Endodermal cell (in vitro differentiated cells): ENCODE measurements around the gene COPE. TPM values are rescaled to one million over a fixed set of nuclear protein-coding genes. Genes with fewer than 3 reads are reported as not detected.

Source experiments
- DNase-seq: peaks from one replicate; pipeline ENCODE4 v3.0.0-alpha.2; 2017
- H3K27ac ChIP-seq: 2 replicates; pipeline ENCODE4 v1.5.1; 2013; ENCODE audit warnings: mild to moderate bottlenecking, low read depth, low read length, moderate library complexity
- H3K27me3 ChIP-seq: 2 replicates; pipeline ENCODE4 v1.6.1; 2013; ENCODE audit warnings: mild to moderate bottlenecking, low read length, moderate library complexity; ENCODE audit not compliant: insufficient read depth, control insufficient read depth, poor library complexity, severe bottlenecking
- H3K36me3 ChIP-seq: 2 replicates; pipeline ENCODE4 v1.7.0; 2013; ENCODE audit warnings: mild to moderate bottlenecking, low read length, moderate library complexity; ENCODE audit not compliant: control insufficient read depth, insufficient read depth
- H3K4me1 ChIP-seq: one replicate; pipeline ENCODE4 v1.7.0; 2013; ENCODE audit warnings: low read length; ENCODE audit not compliant: control insufficient read depth, insufficient read depth
- H3K4me3 ChIP-seq: 2 replicates; pipeline ENCODE4 v1.5.1; 2013; ENCODE audit warnings: mild to moderate bottlenecking, low read length, moderate library complexity
- H3K9ac ChIP-seq: 2 replicates; pipeline ENCODE4 v1.6.1; 2013; ENCODE audit warnings: mild to moderate bottlenecking, low read length, moderate library complexity; ENCODE audit not compliant: poor library complexity, severe bottlenecking; ENCODE audit errors: extremely low read depth
- H3K9me3 ChIP-seq: 2 replicates; pipeline ENCODE4 v1.6.1; 2013; ENCODE audit warnings: mild to moderate bottlenecking, low read length, moderate library complexity; ENCODE audit not compliant: control insufficient read depth
- H3K27ac Mint-ChIP-seq: 2 replicates; pipeline ENCODE4 v1.8.0; 2020; ENCODE audit warnings: mixed read lengths
- H3K27me3 Mint-ChIP-seq: 2 replicates; pipeline ENCODE4 v1.8.0; 2021; ENCODE audit warnings: mild to moderate bottlenecking, mixed read lengths; ENCODE audit not compliant: insufficient read depth
- H3K36me3 Mint-ChIP-seq: 2 replicates; pipeline ENCODE4 v1.8.0; 2020; ENCODE audit warnings: low read depth, mixed read lengths
- H3K4me1 Mint-ChIP-seq: 2 replicates; pipeline ENCODE4 v1.8.0; 2020; ENCODE audit warnings: mixed read lengths
- H3K4me3 Mint-ChIP-seq: 2 replicates; pipeline ENCODE4 v1.8.0; 2020; ENCODE audit warnings: mild to moderate bottlenecking, moderate library complexity, mixed read lengths
- H3K9me3 Mint-ChIP-seq: 2 replicates; pipeline ENCODE4 v1.8.0; 2020; ENCODE audit warnings: mild to moderate bottlenecking, mixed read lengths
- CTCF ChIP-seq: fragments of 200-600 bp; sonication (generic); conservative IDR thresholded peaks from 2 replicates; pipeline ENCODE4 v1.5.0; 2021; ENCODE audit warnings: antibody characterized with exemption, mild to moderate bottlenecking
- WGBS, 2 experiments: methylation state at CpG; one replicate each; pipeline versions ENCODE4 v1.1.5 to v1.1.7; 2013; ENCODE audit warnings: missing lambda C conversion rate in 2 of 2, mixed read lengths in 1 of 2; ENCODE audit not compliant: insufficient coverage in 1 of 2, insufficient read length in 1 of 2; 5-methylcytosine and 5-hydroxymethylcytosine counted together
- total RNA-seq, 2 donors: library from RNA; stranded (reverse); fragmentation: NEBNext Ultra II Directional in 1 of 2; extraction: Animal tissue kit (Norgen Biotek cat#: 25700) in 1 of 2; gene quantifications; 2 replicates in 1 of 2; 3 replicates in 1 of 2; pipeline ENCODE4 v1.2.1, GENCODE V29; 2021

Gene COPE
- total RNA-seq, 2 donors from 2014 or later = 226 to 241 TPM

- Histone ChIP-seq H3K9ac (no peak overlapping the region), H3K27ac (no peak overlapping the region), H3K36me3 (no peaks in the 10 kb centered on the region), H3K4me3 (no peak overlapping the region), H3K27me3 (peaks cover 13% of the 10 kb centered on the region), H3K9me3 (no peaks in the 10 kb centered on the region), H3K4me1 (no peaks in the 10 kb centered on the region)
- WGBS, 2 experiments = 45 to 56% methylated on average over 4 of the region's 4 CpGs
- Mint-ChIP-seq H3K36me3 (no peaks in the 10 kb centered on the region), H3K4me1 (peaks cover 3% of the 10 kb centered on the region), H3K27ac (peak overlapping the region; percentile 35), H3K9me3 (peaks cover 3% of the 10 kb centered on the region), H3K4me3 (no peak overlapping the region), H3K27me3 (peaks cover 19% of the 10 kb centered on the region)
- no peak for TF ChIP-seq CTCF
- DNase-seq = no peak
Measured at GRCh38 chr19:18966307-18966706, 47.1 kb upstream of the COPE start.

- no peak overlapping the region for H3K27ac Mint-ChIP-seq
- Histone ChIP-seq H3K9ac (no peak overlapping the region), H3K9me3 (no peaks in the 10 kb centered on the region), H3K4me3 (no peak overlapping the region), H3K36me3 (no peaks in the 10 kb centered on the region), H3K4me1 (no peaks in the 10 kb centered on the region), H3K27me3 (peaks cover 13% of the 10 kb centered on the region), H3K27ac (no peak overlapping the region)
- no peak for DNase-seq
- H3K27me3 Mint-ChIP-seq = peaks cover 29% of the 10 kb centered on the region
- peaks cover 3% of the 10 kb centered on the region for H3K4me1 Mint-ChIP-seq
- peaks cover 3% of the 10 kb centered on the region for H3K9me3 Mint-ChIP-seq
- no peak for TF ChIP-seq CTCF
- H3K36me3 Mint-ChIP-seq = no peaks in the 10 kb centered on the region
- no peak overlapping the region for H3K4me3 Mint-ChIP-seq
- WGBS, 2 experiments = 92 to 100% methylated on average over 2 to 7 of the region's 9 CpGs
Measured at GRCh38 chr19:18964121-18964520, 44.9 kb upstream of the COPE start.

- DNase-seq = peak; percentile 97
- H3K27ac Mint-ChIP-seq = no peak overlapping the region
- H3K4me3 ChIP-seq = no peak overlapping the region
Measured at GRCh38 chr19:18961767-18962620, 42.8 kb upstream of the COPE start.

More at GRCh38 chr19:18961767-18962620, 42.8 kb upstream of the COPE start:
- Mint-ChIP-seq H3K27me3 (peaks cover 36% of the 10 kb centered on the region), H3K4me3 (no peak overlapping the region), H3K4me1 (peaks cover 3% of the 10 kb centered on the region), H3K36me3 (no peaks in the 10 kb centered on the region), H3K9me3 (no peaks in the 10 kb centered on the region)
- TF ChIP-seq CTCF = peak; percentile 41
- H3K9me3 ChIP-seq = no peaks in the 10 kb centered on the region
- H3K27me3 ChIP-seq = peaks cover 13% of the 10 kb centered on the region
- no peak overlapping the region for H3K27ac ChIP-seq
- no peaks in the 10 kb centered on the region for H3K36me3 ChIP-seq
- WGBS, 2 experiments = 31 to 34% methylated on average over 20 to 26 of the region's 26 CpGs
- H3K4me1 ChIP-seq = no peaks in the 10 kb centered on the region
- no peak overlapping the region for H3K9ac ChIP-seq
